Raji (cell line): ENCODE data around the gene USP32.

Experiments used
- POLR2A ChIP-seq: IDR thresholded peaks from 2 replicates; pipeline ENCODE4 v1.6.1; 2011; ENCODE audit warnings: low read depth, low read length, control low read depth; ENCODE audit not compliant: insufficient read depth

Gene USP32, protein sequence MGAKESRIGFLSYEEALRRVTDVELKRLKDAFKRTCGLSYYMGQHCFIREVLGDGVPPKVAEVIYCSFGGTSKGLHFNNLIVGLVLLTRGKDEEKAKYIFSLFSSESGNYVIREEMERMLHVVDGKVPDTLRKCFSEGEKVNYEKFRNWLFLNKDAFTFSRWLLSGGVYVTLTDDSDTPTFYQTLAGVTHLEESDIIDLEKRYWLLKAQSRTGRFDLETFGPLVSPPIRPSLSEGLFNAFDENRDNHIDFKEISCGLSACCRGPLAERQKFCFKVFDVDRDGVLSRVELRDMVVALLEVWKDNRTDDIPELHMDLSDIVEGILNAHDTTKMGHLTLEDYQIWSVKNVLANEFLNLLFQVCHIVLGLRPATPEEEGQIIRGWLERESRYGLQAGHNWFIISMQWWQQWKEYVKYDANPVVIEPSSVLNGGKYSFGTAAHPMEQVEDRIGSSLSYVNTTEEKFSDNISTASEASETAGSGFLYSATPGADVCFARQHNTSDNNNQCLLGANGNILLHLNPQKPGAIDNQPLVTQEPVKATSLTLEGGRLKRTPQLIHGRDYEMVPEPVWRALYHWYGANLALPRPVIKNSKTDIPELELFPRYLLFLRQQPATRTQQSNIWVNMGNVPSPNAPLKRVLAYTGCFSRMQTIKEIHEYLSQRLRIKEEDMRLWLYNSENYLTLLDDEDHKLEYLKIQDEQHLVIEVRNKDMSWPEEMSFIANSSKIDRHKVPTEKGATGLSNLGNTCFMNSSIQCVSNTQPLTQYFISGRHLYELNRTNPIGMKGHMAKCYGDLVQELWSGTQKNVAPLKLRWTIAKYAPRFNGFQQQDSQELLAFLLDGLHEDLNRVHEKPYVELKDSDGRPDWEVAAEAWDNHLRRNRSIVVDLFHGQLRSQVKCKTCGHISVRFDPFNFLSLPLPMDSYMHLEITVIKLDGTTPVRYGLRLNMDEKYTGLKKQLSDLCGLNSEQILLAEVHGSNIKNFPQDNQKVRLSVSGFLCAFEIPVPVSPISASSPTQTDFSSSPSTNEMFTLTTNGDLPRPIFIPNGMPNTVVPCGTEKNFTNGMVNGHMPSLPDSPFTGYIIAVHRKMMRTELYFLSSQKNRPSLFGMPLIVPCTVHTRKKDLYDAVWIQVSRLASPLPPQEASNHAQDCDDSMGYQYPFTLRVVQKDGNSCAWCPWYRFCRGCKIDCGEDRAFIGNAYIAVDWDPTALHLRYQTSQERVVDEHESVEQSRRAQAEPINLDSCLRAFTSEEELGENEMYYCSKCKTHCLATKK (N-terminal part only)

DNA sequence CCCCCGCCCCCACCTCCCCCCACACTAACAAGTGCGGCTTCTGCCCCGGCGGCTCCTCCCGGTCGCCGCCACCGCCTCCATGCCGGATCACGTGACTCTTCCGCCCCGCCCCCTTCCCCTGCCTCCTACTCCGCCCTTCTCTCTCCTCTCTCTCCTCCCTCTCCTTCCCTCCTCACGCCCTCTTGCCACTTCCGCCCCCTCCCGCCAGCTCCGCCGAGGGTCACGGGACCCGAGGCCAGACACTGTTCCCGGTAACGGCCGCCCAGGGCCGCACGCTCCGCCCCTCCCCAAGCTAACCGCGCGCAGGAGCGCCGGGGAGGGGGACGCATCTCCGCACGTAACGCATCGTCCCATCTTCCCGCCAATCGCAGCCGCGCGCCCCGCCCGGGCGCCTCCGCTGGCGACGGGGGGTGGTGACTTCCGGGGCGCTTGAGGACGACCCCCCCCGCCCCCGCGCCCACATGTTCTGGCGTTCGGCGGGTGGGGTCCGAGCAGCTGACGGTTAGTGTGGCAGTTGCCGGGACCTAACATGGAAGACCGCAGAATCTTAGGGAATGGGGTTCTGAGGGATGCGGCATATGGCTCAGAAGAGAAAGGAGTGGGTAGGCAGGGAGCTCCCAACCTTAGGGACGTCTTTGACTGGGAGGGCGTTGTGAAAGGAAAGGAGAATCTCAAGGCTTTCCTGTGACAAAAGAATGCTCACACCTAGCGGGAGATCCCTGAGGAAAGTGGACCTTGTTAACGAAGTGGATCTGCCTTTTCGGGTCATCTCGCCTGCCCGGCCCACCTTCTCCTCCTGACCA, at the start of gene USP32:
Gene USP32, minus strand, starts transcription at position 92 of the 803 bp plus-strand sequence. CDS start 194 bp downstream, outside the sequence.
- TF ChIP-seq POLR2A, result peak; percentile 67

DNA sequence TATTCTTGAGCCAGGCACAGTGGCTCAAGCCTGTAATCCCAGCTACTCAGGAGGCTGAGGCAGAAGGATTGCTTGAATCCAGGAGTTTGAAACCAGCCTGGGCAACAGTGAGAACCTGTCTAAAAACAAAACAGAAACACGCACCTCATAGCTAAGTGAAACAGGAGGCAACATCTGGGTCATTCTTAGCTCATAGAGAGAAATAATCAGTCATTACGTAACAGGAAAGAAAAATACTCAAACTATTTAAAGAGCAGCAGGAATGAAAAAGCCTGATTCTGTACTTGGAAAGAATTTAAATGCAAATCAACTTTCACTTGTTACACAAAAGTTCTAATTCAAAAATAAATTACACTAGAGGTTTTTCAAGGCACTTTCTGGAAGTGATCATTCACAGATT, 47.6 kb upstream of the USP32 start:
- TF ChIP-seq POLR2A, result no peak

DNA sequence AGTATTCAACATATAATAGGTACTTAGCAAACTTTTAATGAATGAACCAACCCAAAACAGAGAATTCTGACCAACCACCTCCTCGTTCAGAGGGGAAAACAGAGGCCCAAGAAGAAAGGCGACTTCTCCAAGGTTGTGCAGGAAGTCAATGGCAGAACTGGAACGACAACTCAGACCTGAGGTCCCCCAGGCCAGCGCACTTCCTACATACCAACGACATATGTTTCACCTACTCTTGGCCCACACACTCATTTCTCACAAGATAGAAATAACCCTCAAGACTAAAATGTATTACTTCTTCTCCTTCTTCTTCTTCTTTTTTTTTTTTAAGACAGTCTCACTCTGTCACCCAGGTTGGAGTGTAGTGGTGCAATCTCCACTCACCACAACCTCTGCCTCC, 44.7 kb upstream of the USP32 start:
- TF ChIP-seq POLR2A, result no peak

DNA sequence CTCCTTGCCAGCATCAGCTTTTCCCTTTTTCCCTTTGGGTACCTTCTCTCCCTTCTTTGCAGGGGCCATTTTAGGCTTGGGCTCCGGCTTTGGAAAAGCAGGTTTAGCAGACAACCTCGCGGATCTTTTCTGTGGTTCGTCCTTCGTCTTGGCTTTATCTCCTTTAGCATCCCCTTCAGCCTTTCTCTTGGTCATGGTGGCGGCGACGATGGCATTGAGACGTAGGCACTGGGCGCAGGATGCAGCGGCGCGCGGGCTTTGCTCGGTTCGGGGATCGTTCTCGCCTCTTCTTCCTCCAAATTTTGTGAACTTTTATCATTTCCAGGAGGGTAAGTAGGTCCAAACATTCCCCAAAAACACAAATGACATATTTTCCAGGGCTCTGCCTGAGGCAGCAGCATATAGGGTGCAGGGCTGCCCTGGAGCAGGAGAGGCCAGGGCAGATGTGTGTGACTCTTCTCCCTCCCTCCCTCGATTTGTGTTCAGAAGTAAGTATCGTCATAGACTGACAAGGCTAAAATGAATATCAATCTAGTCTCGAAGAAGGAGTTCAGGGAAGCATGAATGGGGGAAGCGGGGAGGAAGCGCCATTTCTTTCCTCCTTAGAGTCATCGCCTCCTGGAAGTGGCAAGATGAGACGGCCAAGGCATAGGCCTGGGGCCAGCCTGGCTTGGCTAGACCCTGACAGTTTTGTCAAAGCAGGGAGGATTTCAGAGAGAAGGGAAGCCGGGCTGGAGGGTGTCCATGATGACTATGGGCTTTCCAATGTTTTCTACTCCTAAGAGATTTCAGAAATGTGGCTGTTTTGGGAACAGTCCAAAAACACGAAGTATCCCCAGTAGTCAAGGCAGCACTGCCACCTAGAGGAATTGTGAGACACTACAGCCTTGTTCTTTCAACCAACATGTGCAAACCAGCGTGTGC, 43.6 kb upstream of the USP32 start:
- TF ChIP-seq POLR2A, result no peak

DNA sequence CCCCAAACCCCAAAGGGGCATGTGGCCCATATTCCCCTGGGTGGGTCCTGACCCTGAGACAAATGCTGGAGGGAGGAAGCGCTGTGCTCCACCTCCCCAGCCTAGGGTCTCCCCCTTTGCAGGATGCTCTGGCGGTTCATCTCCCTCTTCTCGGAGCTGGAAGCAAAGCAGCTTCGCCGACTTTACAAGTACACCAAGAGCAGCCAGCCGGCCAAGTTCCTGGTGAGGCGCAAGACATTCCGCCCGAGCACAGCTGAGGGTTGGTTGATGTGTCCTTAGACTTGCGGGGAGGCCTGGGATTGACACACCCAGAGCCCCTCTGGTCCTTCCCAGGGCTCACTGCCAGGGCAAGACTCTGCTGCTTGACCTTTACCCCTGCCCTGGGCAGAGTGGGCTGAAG, 34.7 kb upstream of the USP32 start:
- no peak for TF ChIP-seq POLR2A

DNA sequence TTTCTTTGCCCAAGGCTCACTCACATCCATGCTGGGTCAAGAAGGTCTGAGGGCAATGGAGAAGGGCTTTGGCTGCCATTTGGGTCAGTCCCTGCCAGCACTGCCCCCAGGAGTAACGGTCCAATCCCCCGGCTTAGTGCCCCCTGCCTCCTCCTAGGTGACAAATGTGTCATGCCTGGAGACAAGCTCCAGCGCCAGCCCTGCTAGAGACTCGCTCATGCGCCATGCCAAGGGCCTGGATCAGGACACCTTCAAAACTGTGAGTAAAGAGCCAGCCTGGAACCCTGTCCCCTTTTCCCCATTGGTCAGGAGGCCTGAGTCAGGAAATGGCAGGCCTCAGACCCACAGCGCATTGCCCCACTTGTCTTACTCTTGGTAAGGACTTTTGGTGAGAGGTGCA, 33.7 kb upstream of the USP32 start:
- TF ChIP-seq POLR2A, result no peak

DNA sequence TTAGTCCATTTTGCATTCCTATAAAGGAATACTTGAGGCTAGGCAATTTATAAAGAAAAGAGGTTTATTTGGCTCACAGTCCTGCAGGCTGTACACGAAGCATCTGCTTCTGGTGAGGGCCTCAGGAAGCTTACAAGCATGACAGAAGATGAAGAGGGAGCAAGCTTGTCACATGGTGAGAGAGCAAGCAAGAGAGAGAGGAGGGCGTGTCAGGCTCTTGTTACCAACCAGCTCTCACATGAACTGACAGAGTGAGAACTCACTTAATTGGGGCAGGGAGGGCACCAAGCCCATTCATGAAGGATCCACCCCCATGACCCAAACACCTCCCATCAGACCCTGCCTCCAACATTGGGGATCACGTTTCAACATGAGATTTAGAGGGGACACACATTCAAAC, 31.9 kb upstream of the USP32 start:
- TF ChIP-seq POLR2A, result no peak

DNA sequence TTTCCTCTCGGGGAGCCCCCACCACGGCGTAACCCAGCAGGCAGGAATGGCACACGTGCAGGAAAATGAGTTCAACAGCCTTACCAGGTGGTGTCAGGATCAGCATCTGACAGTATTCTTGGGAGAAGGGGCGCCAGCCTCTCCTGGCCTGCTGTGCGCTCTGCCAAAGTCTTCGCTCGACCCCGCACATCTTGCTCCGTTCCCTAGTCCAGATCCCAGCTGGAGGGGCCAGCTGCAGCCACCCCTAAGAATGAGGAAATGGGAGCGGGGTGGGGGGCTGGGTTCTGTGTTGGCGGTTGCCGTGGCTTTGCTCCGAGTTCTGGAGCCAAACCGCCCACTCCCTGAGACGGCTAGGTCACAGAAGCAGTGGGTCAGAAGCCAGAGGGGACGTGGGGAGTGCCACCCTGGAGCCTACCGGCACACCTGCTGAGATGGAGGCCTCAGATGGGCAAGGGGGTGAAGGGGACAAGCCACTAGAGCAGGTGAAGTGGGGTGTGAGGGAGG, 30.3 kb upstream of the USP32 start, which contains the start of gene CHCT1:
Gene CHCT1, plus strand, starts transcription at position 328 of the 504 bp plus-strand sequence. Its CDS starts 104 bp downstream, at position 432.
- no peak for TF ChIP-seq POLR2A

DNA sequence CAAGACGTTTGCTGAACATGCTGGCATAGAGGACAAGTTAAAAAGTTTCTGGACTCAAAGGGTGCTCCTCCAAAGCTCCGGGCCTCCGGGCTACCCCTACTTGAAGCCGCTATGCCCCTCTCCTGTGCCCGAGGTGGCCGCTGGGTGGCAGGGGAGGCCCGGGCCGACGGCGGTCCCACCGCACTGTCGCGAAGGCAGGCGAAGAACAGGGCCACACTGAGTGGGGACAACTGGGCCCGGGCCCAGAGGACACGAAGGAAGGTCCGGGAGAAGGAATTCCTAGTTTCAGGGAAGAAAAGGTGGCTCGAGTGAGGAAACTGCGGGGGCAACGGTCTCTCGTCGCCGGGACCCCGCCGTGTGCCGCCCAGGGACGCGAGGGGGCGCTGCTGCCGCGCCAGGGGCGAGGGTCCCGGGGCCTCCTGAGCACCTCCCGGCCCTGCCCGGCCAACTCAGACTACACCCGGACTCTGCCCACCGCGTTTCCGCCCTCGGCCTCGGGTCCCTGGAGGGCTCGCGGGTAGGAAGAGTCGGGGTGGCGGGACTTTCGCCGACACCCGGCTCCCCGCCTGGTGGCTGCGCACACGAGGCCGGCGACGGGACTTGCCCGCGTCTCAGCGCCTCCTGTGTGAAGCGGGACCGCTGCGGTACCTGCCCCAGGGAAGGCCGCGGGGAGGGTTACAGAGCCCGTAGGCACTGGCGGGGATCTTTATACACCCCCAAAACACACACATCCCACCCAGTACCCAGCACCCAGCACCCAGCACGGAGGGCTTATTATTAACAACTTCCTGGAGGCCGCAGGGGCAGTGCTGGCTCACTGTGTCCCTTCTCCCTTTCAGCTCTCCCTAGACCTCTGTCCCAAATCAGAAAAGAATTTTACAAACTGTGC, 29.6 kb upstream of the USP32 start:
- no peak for TF ChIP-seq POLR2A

DNA sequence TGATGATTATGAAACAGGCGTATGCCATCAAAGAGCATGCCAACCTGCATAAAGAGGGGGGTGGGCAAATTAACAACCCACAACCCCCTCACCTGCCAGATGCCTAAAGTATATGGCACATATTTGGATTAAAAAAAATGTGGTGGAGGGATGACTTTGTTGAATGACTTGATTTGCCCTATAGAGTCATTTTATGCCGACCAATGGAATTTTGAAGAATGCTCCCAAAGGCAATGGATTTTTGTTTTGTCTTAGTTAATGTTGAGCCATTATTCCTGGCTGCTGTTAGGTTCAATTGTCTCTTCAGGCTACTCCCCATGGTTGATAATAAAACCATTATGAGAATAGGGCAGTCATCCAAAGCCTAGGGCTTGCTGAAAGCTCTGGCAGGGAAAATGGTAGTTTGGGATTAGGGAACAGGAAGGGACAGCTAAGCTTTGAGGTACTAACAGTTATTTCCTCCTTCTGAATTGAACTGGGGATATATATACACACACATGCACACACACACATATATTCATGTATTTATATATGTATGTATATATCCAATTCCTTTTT, 24.5 kb upstream of the USP32 start:
- no peak for TF ChIP-seq POLR2A

DNA sequence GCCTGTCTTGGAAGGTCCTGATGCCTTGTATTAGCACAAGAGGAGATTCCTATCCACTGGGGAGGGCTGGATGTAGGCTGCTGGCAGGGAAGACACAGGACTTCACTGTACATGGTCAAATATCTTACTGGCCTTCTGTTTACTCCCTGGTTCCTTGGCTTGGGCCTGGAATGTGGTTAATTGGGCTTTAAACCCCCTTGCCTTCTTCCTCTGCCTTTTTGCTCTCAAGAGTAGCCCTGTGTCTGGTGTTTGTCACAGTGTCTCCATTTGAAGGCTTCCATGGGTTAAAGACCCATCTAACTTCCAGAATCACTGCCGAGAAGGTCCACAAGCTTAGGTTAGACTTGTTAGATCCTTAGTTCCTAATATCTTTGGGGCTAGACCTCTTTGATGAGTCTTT, 23.2 kb upstream of the USP32 start:
- no peak for TF ChIP-seq POLR2A

DNA sequence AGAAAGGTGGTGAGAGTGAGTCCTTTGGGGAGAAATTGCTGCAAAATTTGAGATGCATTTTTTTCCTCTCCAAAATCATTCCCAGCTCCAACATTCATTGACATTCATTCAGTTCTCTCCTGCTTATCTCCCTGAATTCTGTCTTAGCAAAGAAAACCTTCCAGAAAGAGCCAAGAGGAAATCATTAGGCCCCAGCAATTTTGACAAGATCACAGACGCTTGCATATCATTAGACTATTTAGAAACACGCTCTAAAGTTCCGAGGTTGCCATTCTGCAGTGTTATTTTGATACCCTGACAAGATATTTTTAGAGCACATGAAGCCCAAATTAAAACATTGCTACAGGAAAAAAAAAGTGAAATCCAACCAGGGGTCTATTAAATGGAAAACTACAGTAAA, 20.8 kb upstream of the USP32 start:
- TF ChIP-seq POLR2A, result no peak
